SK-N-SH (cell line): ENCODE data around the gene CDKN2B-AS1. TPM values are rescaled to one million over a fixed set of nuclear protein-coding genes. Genes with fewer than 3 reads are reported as not detected.
A peak's percentile ranks its signal among the peaks of the same experiment; 100 is the strongest.

ENCODE experiments used
- CTCF ChIA-PET: fragments of 300-600, 350-600 bp; formaldehyde crosslinking; extraction: SDS; loops from one replicate; lab custom pipeline; 2021; lab: Yijun Ruan, JAX
- POLR2A ChIA-PET: fragments of 350-600 bp; sonication (Branson Sonifier 250); formaldehyde crosslinking; extraction: SDS; loops from one replicate; lab custom pipeline; 2020; ENCODE audit warnings: antibody characterized with exemption, inconsistent platforms; lab: Yijun Ruan, JAX
- DNase-seq: peaks from one replicate; pipeline ENCODE4 v3.0.0; 2012
- H2AFZ ChIP-seq: fragments of 200-600 bp; sonication (generic); 2 replicates; pipeline ENCODE4 v1.8.1; 2016; ENCODE audit warnings: antibody characterized with exemption, mild to moderate bottlenecking, low read depth
- H3F3A ChIP-seq: fragments of 200-600 bp; sonication (generic); replicated peaks from 2 replicates; pipeline ENCODE3; 2016; ENCODE audit warnings: antibody characterized with exemption, mild to moderate bottlenecking; ENCODE audit not compliant: insufficient read depth
- H3K27ac ChIP-seq, 2 experiments: fragments of 200-500 bp in 1 of 2; fragments of 200-600 bp in 1 of 2; sonication (Bioruptor generic) in 1 of 2; sonication (generic), shearing (Covaris generic) in 1 of 2; 2 replicates each; pipeline versions ENCODE4 v1.5.1 to v1.6.1; 2014 to 2016; ENCODE audit warnings: low read depth in 2 of 2, inconsistent platforms in 1 of 2, low read length in 1 of 2, mild to moderate bottlenecking in 1 of 2, mixed read lengths in 1 of 2
- H3K27me3 ChIP-seq: fragments of 200-600 bp; sonication (generic), shearing (Covaris generic); 2 replicates; pipeline ENCODE4 v1.6.1; 2016; ENCODE audit warnings: mixed run types; ENCODE audit not compliant: insufficient read depth
- H3K36me3 ChIP-seq, 2 experiments: fragments of 200-500 bp in 1 of 2; fragments of 200-600 bp in 1 of 2; sonication (Bioruptor generic) in 1 of 2; sonication (generic) in 1 of 2; replicated peaks in 1 of 2; 2 replicates each; pipeline versions ENCODE3 to v1.5.1; 2014 to 2016; ENCODE audit warnings: low read length in 1 of 2, mild to moderate bottlenecking in 1 of 2; ENCODE audit not compliant: insufficient read depth in 2 of 2, control insufficient read depth in 1 of 2
- H3K4me1 ChIP-seq, 2 experiments: fragments of 200-500 bp in 1 of 2; fragments of 200-600 bp in 1 of 2; sonication (Bioruptor generic) in 1 of 2; sonication (generic), shearing (Covaris generic) in 1 of 2; 2 replicates each; pipeline versions ENCODE4 v1.5.1 to v1.6.1; 2014 to 2016; ENCODE audit warnings: low read depth in 1 of 2, low read length in 1 of 2, mixed run types in 1 of 2; ENCODE audit not compliant: insufficient read depth in 2 of 2, control insufficient read depth in 1 of 2
- H3K4me2 ChIP-seq: fragments of 200-600 bp; sonication (generic), shearing (Covaris generic); 2 replicates; pipeline ENCODE4 v1.6.1; 2017; ENCODE audit warnings: mixed run types
- H3K4me3 ChIP-seq, 2 experiments: fragments of 200-500 bp in 1 of 2; fragments of 200-600 bp in 1 of 2; sonication (Bioruptor generic) in 1 of 2; sonication (generic), shearing (Covaris generic) in 1 of 2; 2 replicates each; pipeline versions ENCODE4 v1.5.1 to v1.8.1; 2014 to 2016; ENCODE audit warnings: low read depth in 2 of 2, inconsistent platforms in 1 of 2, low read length in 1 of 2, mild to moderate bottlenecking in 1 of 2, mixed read lengths in 1 of 2, moderate library complexity in 1 of 2
- H3K79me2 ChIP-seq: fragments of 200-600 bp; sonication (generic); 2 replicates; pipeline ENCODE4 v1.8.1; 2017; ENCODE audit warnings: mild to moderate bottlenecking; ENCODE audit not compliant: insufficient read depth
- H3K9ac ChIP-seq: fragments of 200-600 bp; sonication (generic); 2 replicates; pipeline ENCODE4 v1.6.1; 2017; ENCODE audit warnings: mixed run types
- H3K9me2 ChIP-seq: fragments of 200-600 bp; sonication (generic); 2 replicates; pipeline ENCODE4 v1.6.1; 2017; ENCODE audit warnings: mixed run types
- H3K9me3 ChIP-seq: fragments of 200-600 bp; sonication (generic); 2 replicates; pipeline ENCODE4 v1.6.1; 2017; ENCODE audit warnings: mixed run types, mild to moderate bottlenecking, moderate library complexity
- H4K20me1 ChIP-seq: fragments of 200-600 bp; sonication (generic); 2 replicates; pipeline ENCODE4 v1.6.1; 2017; ENCODE audit warnings: mild to moderate bottlenecking, mixed run types; ENCODE audit not compliant: insufficient read depth
- CHD2 ChIP-seq: fragments of 150-350 bp; IDR thresholded peaks from 2 replicates; pipeline ENCODE4 v1.6.1; 2018; ENCODE audit warnings: low read length; ENCODE audit not compliant: partially characterized antibody
- EZH2phosphoT487 ChIP-seq: fragments of 200-600 bp; sonication (generic); IDR thresholded peaks from 2 replicates; pipeline ENCODE4 v1.6.1; 2017; ENCODE audit warnings: low read depth, mixed run types, mild to moderate bottlenecking, antibody characterized with exemption, moderate library complexity, borderline replicate concordance
- FOSL2 ChIP-seq: IDR thresholded peaks from 2 replicates; pipeline ENCODE4 v1.4.0; 2012; ENCODE audit warnings: low read depth, mild to moderate bottlenecking, moderate library complexity, borderline replicate concordance
- GABPA ChIP-seq: IDR thresholded peaks from 2 replicates; pipeline ENCODE4 v1.4.0; 2012; ENCODE audit warnings: low read depth, mild to moderate bottlenecking
- JUND ChIP-seq: IDR thresholded peaks from 2 replicates; pipeline ENCODE4 v1.4.0; 2012
- MEF2A ChIP-seq: IDR thresholded peaks from 2 replicates; pipeline ENCODE4 v1.4.0; 2012; ENCODE audit warnings: low read depth, borderline replicate concordance
- MXI1 ChIP-seq: IDR thresholded peaks from 2 replicates; pipeline ENCODE4 v1.6.1; 2012; ENCODE audit warnings: mild to moderate bottlenecking, low read depth, low read length, improper control_type of control experiment
- NFIC ChIP-seq: IDR thresholded peaks from 2 replicates; pipeline ENCODE4 v1.4.0; 2012; ENCODE audit warnings: borderline replicate concordance
- RAD21 ChIP-seq: IDR thresholded peaks from 2 replicates; pipeline ENCODE4 v1.6.1; 2012; ENCODE audit warnings: mild to moderate bottlenecking, low read length
- RFX5 ChIP-seq: IDR thresholded peaks from 2 replicates; pipeline ENCODE4 v1.6.1; 2012; ENCODE audit warnings: mild to moderate bottlenecking, improper control_type of control experiment, low read length
- RXRA ChIP-seq: IDR thresholded peaks from 2 replicates; pipeline ENCODE4 v1.4.0; 2012; ENCODE audit warnings: low read depth, mild to moderate bottlenecking, borderline replicate concordance
- TEAD4 ChIP-seq: IDR thresholded peaks from 2 replicates; pipeline ENCODE4 v1.4.0; 2012; ENCODE audit warnings: mild to moderate bottlenecking, borderline replicate concordance; ENCODE audit not compliant: insufficient read depth
- USF2 ChIP-seq: fragments of 150-350 bp; IDR thresholded peaks from 2 replicates; pipeline ENCODE4 v1.6.1; 2017; ENCODE audit warnings: antibody characterized with exemption, low read length, low read depth, borderline replicate concordance
- WGBS: methylation state at CpG from one replicate; pipeline ENCODE4 v1.1.6; 2017; ENCODE audit warnings: low lambda C conversion rate; 5-methylcytosine and 5-hydroxymethylcytosine counted together
- polyA plus RNA-seq, 3 experiments: library from polyadenylated mRNA; depleted of rRNA; stranded (reverse); fragments of >200 nt; gene quantifications; 2 replicates each; pipeline ENCODE4 v1.2.3, GENCODE V29; 2012
- TF ChIP-seq, protein P1 (sequence below): fragments of 200-600 bp; sonication (generic); IDR thresholded peaks from 2 replicates; pipeline ENCODE4 v1.6.1; 2017; ENCODE audit warnings: antibody characterized with exemption, mild to moderate bottlenecking, moderate library complexity
- TF ChIP-seq, protein P2 (sequence below): IDR thresholded peaks from 2 replicates; pipeline ENCODE4 v1.4.0; 2012; ENCODE audit warnings: low read depth

Gene CDKN2B-AS1
- polyA plus RNA-seq, 1 of the 3 experiments (the other 2 are of a cell fraction) = 0.25 TPM

DNA sequence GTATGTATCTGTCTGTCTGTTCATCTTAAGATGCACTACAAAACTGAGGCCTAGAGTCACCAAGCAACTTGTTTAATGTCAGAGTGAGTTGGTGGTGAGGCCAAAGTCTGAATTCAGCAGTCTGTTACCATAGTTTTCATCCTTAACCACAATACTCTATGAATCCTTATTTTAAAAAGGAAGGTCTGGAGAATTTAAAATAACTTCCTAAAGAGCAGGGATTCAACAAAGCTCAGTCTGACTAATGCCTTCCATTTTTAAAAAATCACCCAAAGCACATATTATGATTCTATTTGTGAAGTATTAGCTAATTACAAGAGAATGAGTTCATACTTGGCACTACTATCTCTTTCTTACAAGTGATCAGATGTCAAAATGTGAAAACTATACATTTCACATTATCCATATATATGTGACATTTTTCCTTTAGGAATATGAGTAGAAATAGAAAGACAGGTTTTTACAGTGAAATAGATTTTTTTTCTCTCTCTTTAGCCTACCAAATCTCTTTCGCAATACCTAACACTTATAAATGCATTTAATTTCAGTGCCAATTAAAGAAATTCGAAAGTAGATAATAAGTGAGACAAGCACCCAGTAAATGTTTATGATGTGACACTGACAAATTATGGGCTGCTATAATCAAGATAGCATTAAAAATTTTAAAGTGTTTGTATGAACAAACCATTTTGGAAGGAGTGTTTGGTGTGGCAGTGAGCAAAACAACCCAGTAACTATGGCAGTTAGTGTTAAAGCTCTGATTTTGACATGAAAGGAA is 116.8 kb downstream of the CDKN2B-AS1 start:
- H3K4me2 ChIP-seq = peak overlapping the region; percentile 22; the same call in 1 of the 2 replicates
- TF ChIP-seq MEF2A (peak; percentile 39; the same call in 1 of the 2 replicates), GABPA (no peak)

GRCh38 chr9:22111954-22112247 is 117.3 kb downstream of the CDKN2B-AS1 start:
- Histone ChIP-seq H3K79me2 (no peaks in the 10 kb centered on the region), H2AFZ (peak overlapping the region; percentile 3; the same call in 1 of the 2 replicates), H4K20me1 (no peaks in the 10 kb centered on the region), H3K9me3 (no peaks in the 10 kb centered on the region), H3K4me3 (no peak overlapping the region), H3K36me3 (no peaks in the 10 kb centered on the region), H3K4me2 (peak overlapping the region; percentile 22; the same call in 1 of the 2 replicates), H3K9ac (peak overlapping the region; percentile 51; the same call in 1 of the 2 replicates), H3K4me1 (peaks cover 0 to 7% of the 10 kb centered on the region in 2 experiments; a peak in 2 of 4 replicates), H3K27me3 (no peaks in the 10 kb centered on the region), H3K9me2 (no peaks in the 10 kb centered on the region), H3K27ac (peak overlapping the region in 1 of 2 experiments; percentile 93; a peak in 2 of 4 replicates), H3F3A (peaks cover 15% of the 10 kb centered on the region)
- ChIA-PET POLR2A (no interaction called here), CTCF (no interaction called here)
- no peak for DNase-seq
- TF ChIP-seq RFX5 = no peak
- no peak for TF ChIP-seq RXRA
- no peak for TF ChIP-seq CHD2
- TF ChIP-seq FOSL2 = peak; percentile 67; the same call in 1 of the 2 replicates
- TF ChIP-seq MXI1 = no peak
- TF ChIP-seq JUND = 0 out of 2 replicates have a peak, but pooled peaks have one; percentile 25
- peak; percentile 43; the same call in 1 of the 2 replicates for TF ChIP-seq NFIC

More for the DNA sequence above, 116.8 kb downstream of the CDKN2B-AS1 start:
- Histone ChIP-seq H3F3A (peaks cover 15% of the 10 kb centered on the region), H3K4me1 (peaks cover 0 to 7% of the 10 kb centered on the region in 2 experiments; a peak in 2 of 4 replicates), H3K9me3 (no peaks in the 10 kb centered on the region), H3K4me3 (no peak overlapping the region), H4K20me1 (no peaks in the 10 kb centered on the region), H3K9ac (peak overlapping the region; percentile 51; the same call in 1 of the 2 replicates), H3K79me2 (no peaks in the 10 kb centered on the region), H3K36me3 (no peaks in the 10 kb centered on the region), H2AFZ (no peak overlapping the region), H3K27me3 (no peaks in the 10 kb centered on the region), H3K27ac (peak overlapping the region in 1 of 2 experiments; percentile 93; a peak in 2 of 4 replicates), H3K9me2 (no peaks in the 10 kb centered on the region)
- WGBS = 33% methylated on average over 2 of the region's 2 CpGs
- DNase-seq = no peak
- POLR2A ChIA-PET = no interaction called here
- CTCF ChIA-PET = interaction anchor here (2.9 kb wide), 1 partner anchor 9 kb away, joined by 18 read pairs; no protein-coding TSS in a partner anchor

DNA sequence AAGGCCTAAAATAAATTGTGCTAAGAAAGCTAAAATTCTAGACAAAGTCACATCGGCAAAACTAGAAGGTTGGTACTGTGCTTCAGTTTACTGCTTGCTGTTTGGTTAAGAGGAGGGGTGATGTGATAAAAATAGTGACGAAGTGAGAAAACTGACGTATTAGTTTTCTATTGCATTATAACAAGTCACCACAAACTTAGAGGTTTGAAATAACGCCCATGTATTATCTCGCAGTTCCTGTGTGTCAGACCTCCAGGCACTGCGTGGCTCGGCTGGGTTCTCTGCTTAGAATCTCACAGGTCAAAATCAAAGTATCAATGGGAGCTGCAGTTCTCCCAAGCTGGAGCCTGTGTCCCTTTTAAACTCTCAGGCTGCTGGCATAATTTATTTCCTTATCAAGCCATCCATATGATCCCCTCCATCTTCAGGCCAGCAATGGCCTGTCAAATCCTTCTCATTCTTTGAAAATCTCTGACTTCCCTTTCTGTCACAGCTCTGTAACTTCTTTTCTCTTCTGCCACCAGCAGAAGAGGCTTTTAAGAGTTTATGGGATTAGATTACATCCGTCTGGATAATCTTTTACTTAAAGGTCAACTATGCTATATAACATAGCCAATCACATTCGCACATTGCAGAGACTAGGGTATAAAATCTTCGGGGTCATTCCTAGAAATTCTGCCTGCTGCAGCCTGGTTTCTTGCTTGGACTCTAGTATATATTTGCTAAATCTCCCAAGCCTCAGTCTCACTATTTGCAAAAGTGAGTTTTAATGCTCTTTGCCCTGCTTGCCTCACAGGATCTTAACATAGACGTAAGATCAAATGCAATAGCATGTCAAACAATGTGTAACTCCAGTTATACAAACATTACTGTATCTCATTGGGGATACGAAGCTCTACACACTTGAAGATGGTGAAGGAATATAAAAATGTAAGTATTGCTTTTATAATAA is 118.6 kb downstream of the CDKN2B-AS1 start:
- no peaks in the 10 kb centered on the region for H3K27me3 ChIP-seq
- H3K4me1 ChIP-seq = peaks cover 0 to 14% of the 10 kb centered on the region in 2 experiments; a peak in 2 of 4 replicates
- POLR2A ChIA-PET = no interaction called here
- no peaks in the 10 kb centered on the region for H3K79me2 ChIP-seq
- no peaks in the 10 kb centered on the region for H3K9me2 ChIP-seq
- CTCF ChIA-PET = no interaction called here
- no peak overlapping the region for H2AFZ ChIP-seq
- H4K20me1 ChIP-seq = no peaks in the 10 kb centered on the region
- 53% methylated on average over 12 of the region's 12 CpGs for WGBS
- no peak overlapping the region for H3K4me3 ChIP-seq
- no peaks in the 10 kb centered on the region for H3K9me3 ChIP-seq
- H3F3A ChIP-seq = peaks cover 15% of the 10 kb centered on the region
- no peak overlapping the region for H3K4me2 ChIP-seq
- H3K36me3 ChIP-seq = no peaks in the 10 kb centered on the region
- no peak for DNase-seq
- no peak overlapping the region for H3K27ac ChIP-seq
- no peak overlapping the region for H3K9ac ChIP-seq
- TF ChIP-seq USF2 (no peak), EZH2phosphoT487 (no peak), RAD21 (no peak), CHD2 (no peak), TEAD4 (no peak)
- TF ChIP-seq, protein P1, sequence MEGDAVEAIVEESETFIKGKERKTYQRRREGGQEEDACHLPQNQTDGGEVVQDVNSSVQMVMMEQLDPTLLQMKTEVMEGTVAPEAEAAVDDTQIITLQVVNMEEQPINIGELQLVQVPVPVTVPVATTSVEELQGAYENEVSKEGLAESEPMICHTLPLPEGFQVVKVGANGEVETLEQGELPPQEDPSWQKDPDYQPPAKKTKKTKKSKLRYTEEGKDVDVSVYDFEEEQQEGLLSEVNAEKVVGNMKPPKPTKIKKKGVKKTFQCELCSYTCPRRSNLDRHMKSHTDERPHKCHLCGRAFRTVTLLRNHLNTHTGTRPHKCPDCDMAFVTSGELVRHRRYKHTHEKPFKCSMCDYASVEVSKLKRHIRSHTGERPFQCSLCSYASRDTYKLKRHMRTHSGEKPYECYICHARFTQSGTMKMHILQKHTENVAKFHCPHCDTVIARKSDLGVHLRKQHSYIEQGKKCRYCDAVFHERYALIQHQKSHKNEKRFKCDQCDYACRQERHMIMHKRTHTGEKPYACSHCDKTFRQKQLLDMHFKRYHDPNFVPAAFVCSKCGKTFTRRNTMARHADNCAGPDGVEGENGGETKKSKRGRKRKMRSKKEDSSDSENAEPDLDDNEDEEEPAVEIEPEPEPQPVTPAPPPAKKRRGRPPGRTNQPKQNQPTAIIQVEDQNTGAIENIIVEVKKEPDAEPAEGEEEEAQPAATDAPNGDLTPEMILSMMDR = no peak
- TF ChIP-seq, protein P2, sequence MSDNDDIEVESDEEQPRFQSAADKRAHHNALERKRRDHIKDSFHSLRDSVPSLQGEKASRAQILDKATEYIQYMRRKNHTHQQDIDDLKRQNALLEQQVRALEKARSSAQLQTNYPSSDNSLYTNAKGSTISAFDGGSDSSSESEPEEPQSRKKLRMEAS = no peak
